ENCODE data around the gene GAN.

DNA sequence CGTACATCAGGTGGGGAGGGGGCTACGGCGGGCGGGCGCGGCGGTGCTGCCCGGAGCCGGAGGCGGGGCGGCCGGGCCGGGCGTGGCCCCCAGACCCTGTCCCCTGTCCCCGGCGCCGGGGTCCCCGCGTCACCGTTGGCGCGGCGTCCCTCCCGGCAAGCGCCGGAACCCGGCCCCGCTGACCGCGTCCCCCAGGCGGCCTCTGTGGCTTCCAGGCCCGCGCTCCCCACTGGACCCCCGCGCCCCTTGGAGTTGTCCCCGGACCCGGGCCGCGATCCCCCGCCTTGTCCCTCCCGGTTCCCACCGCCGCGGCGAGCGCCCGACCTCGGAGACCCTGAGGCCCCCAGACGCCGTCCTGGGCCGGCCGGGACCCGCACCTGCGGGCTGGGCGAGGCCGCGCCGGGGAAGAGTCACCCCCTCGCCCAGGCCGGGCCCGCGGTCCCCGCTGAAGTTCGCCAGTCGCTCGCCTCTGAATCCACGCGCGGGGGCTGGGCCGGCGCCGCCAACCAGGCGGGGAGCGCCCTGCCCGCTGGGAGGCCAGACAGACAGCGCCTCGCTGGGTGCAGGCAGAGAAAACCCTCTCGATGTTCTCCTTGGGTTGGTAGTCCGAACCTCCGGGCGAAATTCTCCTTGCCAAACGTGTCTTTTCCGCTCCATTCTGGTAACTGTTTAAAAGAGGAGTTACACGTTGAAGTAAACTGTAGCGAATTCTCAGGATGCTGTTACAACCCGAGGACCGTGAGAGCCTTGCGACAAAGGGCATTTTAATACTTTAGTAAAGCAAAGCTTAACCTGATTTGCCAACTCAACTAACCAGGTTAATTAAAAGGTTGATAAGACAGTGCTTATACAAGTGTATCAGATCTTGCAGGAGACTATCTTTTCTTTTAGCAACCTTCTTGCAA, 761 bp downstream of the GAN start:
- TF ChIP-seq, protein P1, sequence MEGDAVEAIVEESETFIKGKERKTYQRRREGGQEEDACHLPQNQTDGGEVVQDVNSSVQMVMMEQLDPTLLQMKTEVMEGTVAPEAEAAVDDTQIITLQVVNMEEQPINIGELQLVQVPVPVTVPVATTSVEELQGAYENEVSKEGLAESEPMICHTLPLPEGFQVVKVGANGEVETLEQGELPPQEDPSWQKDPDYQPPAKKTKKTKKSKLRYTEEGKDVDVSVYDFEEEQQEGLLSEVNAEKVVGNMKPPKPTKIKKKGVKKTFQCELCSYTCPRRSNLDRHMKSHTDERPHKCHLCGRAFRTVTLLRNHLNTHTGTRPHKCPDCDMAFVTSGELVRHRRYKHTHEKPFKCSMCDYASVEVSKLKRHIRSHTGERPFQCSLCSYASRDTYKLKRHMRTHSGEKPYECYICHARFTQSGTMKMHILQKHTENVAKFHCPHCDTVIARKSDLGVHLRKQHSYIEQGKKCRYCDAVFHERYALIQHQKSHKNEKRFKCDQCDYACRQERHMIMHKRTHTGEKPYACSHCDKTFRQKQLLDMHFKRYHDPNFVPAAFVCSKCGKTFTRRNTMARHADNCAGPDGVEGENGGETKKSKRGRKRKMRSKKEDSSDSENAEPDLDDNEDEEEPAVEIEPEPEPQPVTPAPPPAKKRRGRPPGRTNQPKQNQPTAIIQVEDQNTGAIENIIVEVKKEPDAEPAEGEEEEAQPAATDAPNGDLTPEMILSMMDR (IDR thresholded peaks at IDR 0.05 in 2 of 3, conservative IDR thresholded peaks at IDR 0.05 in 1 of 3; ENCODE audit: borderline replicate concordance in 1 of 3, insufficient read depth in 1 of 3, low read depth in 2 of 3, low read length in 2 of 3) = no peak
- TF ChIP-seq, protein P2, sequence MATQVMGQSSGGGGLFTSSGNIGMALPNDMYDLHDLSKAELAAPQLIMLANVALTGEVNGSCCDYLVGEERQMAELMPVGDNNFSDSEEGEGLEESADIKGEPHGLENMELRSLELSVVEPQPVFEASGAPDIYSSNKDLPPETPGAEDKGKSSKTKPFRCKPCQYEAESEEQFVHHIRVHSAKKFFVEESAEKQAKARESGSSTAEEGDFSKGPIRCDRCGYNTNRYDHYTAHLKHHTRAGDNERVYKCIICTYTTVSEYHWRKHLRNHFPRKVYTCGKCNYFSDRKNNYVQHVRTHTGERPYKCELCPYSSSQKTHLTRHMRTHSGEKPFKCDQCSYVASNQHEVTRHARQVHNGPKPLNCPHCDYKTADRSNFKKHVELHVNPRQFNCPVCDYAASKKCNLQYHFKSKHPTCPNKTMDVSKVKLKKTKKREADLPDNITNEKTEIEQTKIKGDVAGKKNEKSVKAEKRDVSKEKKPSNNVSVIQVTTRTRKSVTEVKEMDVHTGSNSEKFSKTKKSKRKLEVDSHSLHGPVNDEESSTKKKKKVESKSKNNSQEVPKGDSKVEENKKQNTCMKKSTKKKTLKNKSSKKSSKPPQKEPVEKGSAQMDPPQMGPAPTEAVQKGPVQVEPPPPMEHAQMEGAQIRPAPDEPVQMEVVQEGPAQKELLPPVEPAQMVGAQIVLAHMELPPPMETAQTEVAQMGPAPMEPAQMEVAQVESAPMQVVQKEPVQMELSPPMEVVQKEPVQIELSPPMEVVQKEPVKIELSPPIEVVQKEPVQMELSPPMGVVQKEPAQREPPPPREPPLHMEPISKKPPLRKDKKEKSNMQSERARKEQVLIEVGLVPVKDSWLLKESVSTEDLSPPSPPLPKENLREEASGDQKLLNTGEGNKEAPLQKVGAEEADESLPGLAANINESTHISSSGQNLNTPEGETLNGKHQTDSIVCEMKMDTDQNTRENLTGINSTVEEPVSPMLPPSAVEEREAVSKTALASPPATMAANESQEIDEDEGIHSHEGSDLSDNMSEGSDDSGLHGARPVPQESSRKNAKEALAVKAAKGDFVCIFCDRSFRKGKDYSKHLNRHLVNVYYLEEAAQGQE (IDR thresholded peaks at IDR 0.05; ENCODE audit: low read depth) = no peak
- TF ChIP-seq CEBPB (IDR thresholded peaks at IDR 0.05; ENCODE audit: low read depth) (no peak), POLR2A (IDR thresholded peaks at IDR 0.05; ENCODE audit: borderline replicate concordance, extremely low read depth, insufficient read depth, insufficient read length) (no peak), RAD21 (IDR thresholded peaks at IDR 0.05; ENCODE audit: low read depth) (no peak)

All from HCT116 (cell line).